Stomach (tissue), 9 donors: ENCODE data around the gene KDM1B. TPM values are rescaled to one million over a fixed set of nuclear protein-coding genes. Genes with fewer than 3 reads are reported as not detected.
"Not testable (repeated sequence)": the region's sequence is repeated elsewhere in the genome, so short reads cannot be mapped to it uniquely, and the experiment has no call there.

Experiments
- DNase-seq, 2 donors: peaks; one replicate each; pipeline versions ENCODE4 v3.0.0 to v3.0.0-alpha.2; 2013 to 2019
- H3K27ac ChIP-seq, 5 donors: fragments of 200-600 bp in 4 of 5; sonication (generic) in 4 of 5; one replicate each; pipeline ENCODE4 v1.5.1; 2013 to 2019; ENCODE audit warnings: mild to moderate bottlenecking in 1 of 5, moderate library complexity in 1 of 5
- H3K27me3 ChIP-seq, 3 donors: fragments of 200-600 bp; sonication (generic); one replicate each; pipeline ENCODE4 v1.5.1; 2017 to 2019; ENCODE audit warnings: mixed run types in 1 of 3
- H3K36me3 ChIP-seq, 4 donors: fragments of 200-600 bp; sonication (generic); 1 replicate in 3 of 4; 2 replicates in 1 of 4; pipeline ENCODE4 v1.5.1; 2016 to 2019
- H3K4me1 ChIP-seq, 4 donors: fragments of 200-600 bp; sonication (generic); one replicate each; pipeline ENCODE4 v1.5.1; 2016 to 2019
- H3K4me3 ChIP-seq, 4 donors: fragments of 200-600 bp; sonication (generic) in 3 of 4; one replicate each; pipeline ENCODE4 v1.5.1; 2016 to 2019; ENCODE audit warnings: mild to moderate bottlenecking in 1 of 4
- H3K9me3 ChIP-seq, 4 donors: fragments of 200-600 bp; sonication (generic); one replicate each; pipeline ENCODE4 v1.5.1; 2016 to 2019
- CTCF ChIP-seq, 7 experiments: fragments of 450-650 bp in 4 of 7; fragments of 200-600 bp in 3 of 7; sonication (generic) in 3 of 7; IDR thresholded peaks; one replicate each; pipeline ENCODE4 v1.5.1; 2016 to 2019; ENCODE audit warnings: antibody characterized with exemption in 7 of 7, control low read depth in 2 of 7, mild to moderate bottlenecking in 1 of 7
- EP300 ChIP-seq: sonication (generic); formaldehyde crosslinking; IDR thresholded peaks from one replicate; pipeline ENCODE4 v1.6.1; 2017; ENCODE audit warnings: antibody characterized with exemption
- POLR2A ChIP-seq, 4 donors: fragments of 450-650 bp; IDR thresholded peaks; one replicate each; pipeline ENCODE4 v1.6.1; 2016; ENCODE audit warnings: antibody characterized with exemption in 4 of 4, control low read depth in 2 of 4, mild to moderate bottlenecking in 1 of 4, moderate library complexity in 1 of 4
- POLR2AphosphoS5 ChIP-seq, 3 donors: sonication (generic); formaldehyde crosslinking; IDR thresholded peaks; one replicate each; pipeline ENCODE4 v1.6.1; 2016; ENCODE audit warnings: antibody characterized with exemption in 3 of 3
- WGBS, 5 donors: extraction: QIAGEN DNeasy Blood & Tissue Kit in 3 of 5; methylation state at CpG; one replicate each; pipeline versions ENCODE4 v1.1.5 to v1.1.7; 2013 to 2018; 5-methylcytosine and 5-hydroxymethylcytosine counted together
- intact Hi-C: fragments of 100-400 bp; cut with DNase I; formaldehyde crosslinking; loops from one replicate; pipeline ENCODE4 v1.15.1; 2023; ENCODE audit warnings: low total_unique reads
- polyA plus RNA-seq, 3 donors: library from polyadenylated mRNA; stranded (reverse); fragments of 200-250 nt; gene quantifications; one replicate each; pipeline ENCODE4 v1.2.3, GENCODE V29; 2013
- total RNA-seq, 5 donors: library from RNA; depleted of rRNA; stranded (reverse); fragments of >200 nt; gene quantifications; one replicate each; pipeline versions ENCODE4 v1.1.0 to v1.2.3, GENCODE V29; 2014 to 2016
- donor health status: healthy with polysubstance abuse.
- donor health status: Bipolar disorder and iron deficiency.
- donor health status: healthy.

KDM1B gene
- total and polyA plus RNA-seq, 8 donors, result 2.5 to 12.9 (median 4.1) TPM

- peaks cover 6 to 91% (median 79%) of the 10 kb centered on the region in 4 donors for H3K36me3 ChIP-seq
- DNase-seq, result no peak
- 45 to 58% (median 46%) methylated on average over 7 of the region's 7 CpGs for WGBS, 5 donors
Observed at GRCh38 chr6:18219591-18219990, 64.4 kb downstream of the KDM1B start.

GRCh38 chr6:18221288-18221615, 66.0 kb downstream of the KDM1B start:
- no peaks in the 10 kb centered on the region for H3K9me3 ChIP-seq
- intact Hi-C loops, result no loop called here
- no peak for DNase-seq
- H3K4me1 ChIP-seq, result peaks cover 0 to 4% (median 0%) of the 10 kb centered on the region in 4 donors
- no peak overlapping the region for H3K4me3 ChIP-seq
- WGBS, 5 donors, result 94 to 95% (median 94%) methylated on average over 4 of the region's 4 CpGs
- TF ChIP-seq CTCF (IDR thresholded peaks at IDR 0.05) (no peak), POLR2A (IDR thresholded peaks at IDR 0.05) (no peak), EP300 (no peak), POLR2AphosphoS5 (IDR thresholded peaks at IDR 0.05) (no peak)
- H3K36me3 ChIP-seq, result peaks cover 8 to 93% (median 83%) of the 10 kb centered on the region in 4 donors
- no peak overlapping the region for H3K27ac ChIP-seq
- H3K27me3 ChIP-seq, result no peaks in the 10 kb centered on the region

More at GRCh38 chr6:18219591-18219990, 64.4 kb downstream of the KDM1B start:
- H3K4me1 ChIP-seq, result peaks cover 0 to 4% (median 0%) of the 10 kb centered on the region in 4 donors
- no peaks in the 10 kb centered on the region for H3K27me3 ChIP-seq
- intact Hi-C loops, result no loop called here
- H3K27ac ChIP-seq, result no peak overlapping the region
- H3K9me3 ChIP-seq, result no peaks in the 10 kb centered on the region
- TF ChIP-seq POLR2AphosphoS5 (IDR thresholded peaks at IDR 0.05) (no peak), EP300 (no peak), POLR2A (IDR thresholded peaks at IDR 0.05) (no peak), CTCF (IDR thresholded peaks at IDR 0.05) (no peak)
- H3K4me3 ChIP-seq, result no peak overlapping the region

- H3K4me3 ChIP-seq, H3K27me3 ChIP-seq, H3K4me1 ChIP-seq, DNase-seq, H3K27ac ChIP-seq, intact Hi-C loops: not testable (repeated sequence)
- 87 to 91% (median 89%) methylated on average over 5 of the region's 5 CpGs for WGBS, 5 donors
- Histone ChIP-seq H3K36me3 (peaks cover 31 to 96% (median 85%) of the 10 kb centered on the region in 4 donors), H3K9me3 (peaks cover 7 to 20% (median 13%) of the 10 kb centered on the region in 4 donors)
Observed at GRCh38 chr6:18226451-18227105, 71.4 kb downstream of the KDM1B start.

GRCh38 chr6:18227166-18227565, 71.9 kb downstream of the KDM1B start:
- peaks cover 7 to 25% (median 16%) of the 10 kb centered on the region in 4 donors for H3K9me3 ChIP-seq
- DNase-seq, H3K4me3 ChIP-seq, H3K27me3 ChIP-seq, intact Hi-C loops, H3K27ac ChIP-seq, H3K4me1 ChIP-seq: not testable (repeated sequence)
- H3K36me3 ChIP-seq, result peaks cover 31 to 96% (median 85%) of the 10 kb centered on the region in 4 donors
- 93 to 99% (median 95%) methylated on average over 9 of the region's 9 CpGs for WGBS, 5 donors

GRCh38 chr6:18228590-18228989, 73.4 kb downstream of the KDM1B start:
- H3K27ac ChIP-seq, intact Hi-C loops, H3K4me3 ChIP-seq, H3K27me3 ChIP-seq, DNase-seq, H3K4me1 ChIP-seq: not testable (repeated sequence)
- Histone ChIP-seq H3K36me3 (peaks cover 31 to 91% (median 79%) of the 10 kb centered on the region in 4 donors), H3K9me3 (peaks cover 7 to 34% (median 20%) of the 10 kb centered on the region in 4 donors)
- WGBS, 5 donors, result 86 to 99% (median 98%) methylated on average over 4 to 14 of the region's 14 CpGs

GRCh38 chr6:18231856-18232255, 76.6 kb downstream of the KDM1B start:
- Histone ChIP-seq H3K36me3 (peaks cover 18 to 94% (median 82%) of the 10 kb centered on the region in 4 donors), H3K9me3 (peaks cover 7 to 34% (median 20%) of the 10 kb centered on the region in 4 donors)
- H3K4me3 ChIP-seq, H3K4me1 ChIP-seq, intact Hi-C loops, DNase-seq, H3K27ac ChIP-seq, H3K27me3 ChIP-seq: not testable (repeated sequence)
- WGBS, 5 donors, result 92 to 96% (median 94%) methylated on average over 7 of the region's 7 CpGs

GRCh38 chr6:18233770-18234169, 78.5 kb downstream of the KDM1B start:
- H3K4me3 ChIP-seq, DNase-seq, H3K27me3 ChIP-seq, H3K4me1 ChIP-seq, H3K27ac ChIP-seq, intact Hi-C loops: not testable (repeated sequence)
- Histone ChIP-seq H3K36me3 (peaks cover 6 to 90% (median 81%) of the 10 kb centered on the region in 4 donors), H3K9me3 (peaks cover 2 to 29% (median 13%) of the 10 kb centered on the region in 4 donors)
- 95 to 100% (median 99%) methylated on average over 2 to 4 of the region's 4 CpGs for WGBS, 5 donors
